Breast epithelium (tissue), 4 donors: ENCODE data around the gene HPN. TPM values are rescaled to one million over a fixed set of nuclear protein-coding genes. Genes with fewer than 3 reads are reported as not detected.

Experiments
- DNase-seq, 2 donors: peaks; one replicate each; pipeline ENCODE4 v3.0.0-alpha.2; 2019; ENCODE audit warnings: low spot score in 2 of 2
- H3K27ac ChIP-seq, 2 donors: fragments of 200-600 bp; sonication (generic) in 1 of 2; one replicate each; pipeline ENCODE4 v1.5.1; 2016 to 2019; ENCODE audit warnings: mild to moderate bottlenecking in 1 of 2
- H3K27me3 ChIP-seq, 2 donors: fragments of 200-600 bp; sonication (generic) in 1 of 2; one replicate each; pipeline versions ENCODE4 v1.5.1 to v1.6.0; 2017 to 2019; ENCODE audit warnings: control low read depth in 1 of 2, mild to moderate bottlenecking in 1 of 2
- H3K36me3 ChIP-seq: fragments of 200-600 bp; one replicate; pipeline ENCODE4 v1.5.1; 2019
- H3K4me1 ChIP-seq, 2 donors: fragments of 200-600 bp; sonication (generic); one replicate each; pipeline ENCODE4 v1.5.1; 2016 to 2019; ENCODE audit warnings: control low read depth in 1 of 2
- H3K4me3 ChIP-seq, 3 donors: fragments of 200-600 bp; sonication (generic); 1 replicate in 2 of 3; 2 replicates in 1 of 3; pipeline ENCODE4 v1.5.1; 2016 to 2019; ENCODE audit warnings: mild to moderate bottlenecking in 3 of 3, moderate library complexity in 2 of 3
- H3K9me3 ChIP-seq, 2 donors: fragments of 200-600 bp; sonication (generic) in 1 of 2; one replicate each; pipeline ENCODE4 v1.5.1; 2016 to 2019; ENCODE audit warnings: control low read depth in 1 of 2
- CTCF ChIP-seq, 3 donors: fragments of 450-650 bp; IDR thresholded peaks; one replicate each; pipeline ENCODE4 v1.5.1; 2016 to 2017; ENCODE audit warnings: antibody characterized with exemption in 3 of 3, mild to moderate bottlenecking in 3 of 3, moderate library complexity in 3 of 3
- POLR2A ChIP-seq: fragments of 450-650 bp; IDR thresholded peaks from one replicate; pipeline ENCODE4 v1.6.1; 2016; ENCODE audit warnings: antibody characterized with exemption, mild to moderate bottlenecking, moderate library complexity
- POLR2AphosphoS5 ChIP-seq, 3 donors: sonication (generic); formaldehyde crosslinking; IDR thresholded peaks; one replicate each; pipeline ENCODE4 v1.6.1; 2017; ENCODE audit warnings: antibody characterized with exemption in 3 of 3
- intact Hi-C: fragments of 100-400 bp; cut with DNase I; formaldehyde crosslinking; loops from one replicate; pipeline ENCODE4 v1.15.1; 2023; ENCODE audit warnings: low total_unique reads
- total RNA-seq, 3 donors: library from RNA; depleted of rRNA; stranded (reverse); fragments of >200 nt; gene quantifications; one replicate each; pipeline ENCODE4 v1.1.0, GENCODE V29; 2016

Gene HPN
- total RNA-seq, 3 donors from 2014 or later, result 1.8 to 18.0 (median 8.5) TPM

DNA sequence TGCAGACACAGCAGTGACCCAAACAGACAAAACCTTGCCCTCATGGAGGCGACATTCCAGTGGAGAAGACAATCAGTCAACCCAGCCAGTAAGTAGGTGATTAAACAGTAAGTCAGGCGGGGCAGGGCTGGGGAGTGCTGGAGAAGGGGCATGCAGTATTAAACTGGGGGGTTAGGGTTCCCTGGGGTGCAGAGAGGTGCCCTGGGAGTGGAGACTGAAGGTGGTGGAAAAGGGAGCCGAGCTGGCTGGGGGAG, 42.9 kb downstream of the HPN start:
- no peaks in the 10 kb centered on the region for H3K27me3 ChIP-seq
- no peaks in the 10 kb centered on the region for H3K9me3 ChIP-seq
- intact Hi-C loops, result no loop called here
- DNase-seq, result no peak
- no peak overlapping the region for H3K4me3 ChIP-seq
- H3K36me3 ChIP-seq, result no peaks in the 10 kb centered on the region
- no peaks in the 10 kb centered on the region for H3K4me1 ChIP-seq
- TF ChIP-seq CTCF (IDR thresholded peaks at IDR 0.05) (no peak), POLR2AphosphoS5 (IDR thresholded peaks at IDR 0.05) (no peak), POLR2A (no peak)
- no peak overlapping the region for H3K27ac ChIP-seq

DNA sequence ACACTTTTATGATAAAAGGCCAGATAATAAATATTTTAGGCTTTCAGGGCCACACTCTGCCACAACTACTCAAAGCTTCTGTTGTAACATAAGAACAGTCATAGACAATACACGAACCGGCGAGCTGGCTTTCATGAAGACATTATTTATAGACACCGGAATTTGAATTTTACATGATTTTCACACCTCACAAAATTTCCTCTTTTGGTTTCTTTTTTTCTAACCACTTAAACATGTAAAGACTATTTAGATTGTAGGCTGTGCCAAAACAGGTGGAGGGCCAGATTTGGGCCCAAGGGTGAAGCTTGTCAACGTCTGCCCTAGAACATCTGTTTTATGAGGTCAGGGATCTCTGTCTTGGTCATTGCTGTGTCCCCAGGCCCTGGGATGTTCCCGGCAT, 44.4 kb downstream of the HPN start:
- intact Hi-C loops, result no loop called here
- no peak for DNase-seq
- Histone ChIP-seq H3K27me3 (no peaks in the 10 kb centered on the region), H3K4me1 (no peaks in the 10 kb centered on the region), H3K27ac (no peak overlapping the region), H3K36me3 (no peaks in the 10 kb centered on the region), H3K4me3 (no peak overlapping the region), H3K9me3 (no peaks in the 10 kb centered on the region)
- TF ChIP-seq CTCF (IDR thresholded peaks at IDR 0.05) (no peak), POLR2AphosphoS5 (IDR thresholded peaks at IDR 0.05) (no peak), POLR2A (no peak)

DNA sequence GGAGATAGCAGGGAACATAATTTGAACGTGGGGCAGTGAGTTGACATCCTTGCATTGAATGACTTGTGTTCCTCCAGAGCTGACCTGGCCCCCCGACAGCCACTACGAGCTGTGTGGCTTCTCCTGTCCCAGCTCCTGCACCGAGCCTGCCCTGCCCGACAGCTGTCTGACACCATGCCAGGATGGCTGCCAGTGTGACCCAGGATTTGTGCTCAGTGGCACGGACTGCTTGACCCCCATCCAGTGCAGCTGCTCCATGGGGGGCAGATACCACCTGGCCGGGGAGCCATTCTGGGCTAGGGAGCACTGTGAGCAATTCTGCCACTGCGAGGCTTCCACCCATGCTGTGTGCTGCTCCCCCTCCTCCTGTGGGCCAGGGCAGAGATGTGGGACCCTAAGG, 44.9 kb downstream of the HPN start:
- Histone ChIP-seq H3K36me3 (no peaks in the 10 kb centered on the region), H3K9me3 (no peaks in the 10 kb centered on the region), H3K4me3 (no peak overlapping the region), H3K27me3 (no peaks in the 10 kb centered on the region), H3K27ac (no peak overlapping the region), H3K4me1 (no peaks in the 10 kb centered on the region)
- intact Hi-C loops, result no loop called here
- no peak for DNase-seq
- TF ChIP-seq POLR2AphosphoS5 (IDR thresholded peaks at IDR 0.05) (no peak), CTCF (IDR thresholded peaks at IDR 0.05) (no peak), POLR2A (no peak)

DNA sequence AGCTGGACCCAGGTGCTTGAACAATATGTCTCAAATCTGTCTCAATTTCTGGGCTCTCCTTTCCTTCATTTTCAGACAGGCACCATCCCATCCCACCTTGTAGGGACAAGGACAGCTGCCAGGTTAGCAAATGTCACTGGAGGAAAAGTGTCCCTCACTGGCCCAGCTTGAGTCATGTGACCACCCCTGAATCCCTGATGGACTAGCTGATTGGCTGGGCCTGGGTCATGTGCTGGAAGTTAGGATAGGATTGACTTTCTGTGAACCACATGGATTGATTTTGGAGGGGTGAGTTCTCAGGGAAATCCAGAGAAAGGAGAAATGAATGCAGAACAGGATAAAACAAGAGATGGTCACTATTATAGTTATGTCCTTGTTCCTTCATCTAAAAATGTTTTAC, 45.9 kb downstream of the HPN start:
- Histone ChIP-seq H3K4me1 (no peaks in the 10 kb centered on the region), H3K9me3 (no peaks in the 10 kb centered on the region), H3K4me3 (no peak overlapping the region), H3K27ac (no peak overlapping the region), H3K27me3 (no peaks in the 10 kb centered on the region), H3K36me3 (no peaks in the 10 kb centered on the region)
- TF ChIP-seq CTCF (IDR thresholded peaks at IDR 0.05) (no peak), POLR2A (no peak), POLR2AphosphoS5 (IDR thresholded peaks at IDR 0.05) (no peak)
- DNase-seq, result no peak
- intact Hi-C loops, result no loop called here

DNA sequence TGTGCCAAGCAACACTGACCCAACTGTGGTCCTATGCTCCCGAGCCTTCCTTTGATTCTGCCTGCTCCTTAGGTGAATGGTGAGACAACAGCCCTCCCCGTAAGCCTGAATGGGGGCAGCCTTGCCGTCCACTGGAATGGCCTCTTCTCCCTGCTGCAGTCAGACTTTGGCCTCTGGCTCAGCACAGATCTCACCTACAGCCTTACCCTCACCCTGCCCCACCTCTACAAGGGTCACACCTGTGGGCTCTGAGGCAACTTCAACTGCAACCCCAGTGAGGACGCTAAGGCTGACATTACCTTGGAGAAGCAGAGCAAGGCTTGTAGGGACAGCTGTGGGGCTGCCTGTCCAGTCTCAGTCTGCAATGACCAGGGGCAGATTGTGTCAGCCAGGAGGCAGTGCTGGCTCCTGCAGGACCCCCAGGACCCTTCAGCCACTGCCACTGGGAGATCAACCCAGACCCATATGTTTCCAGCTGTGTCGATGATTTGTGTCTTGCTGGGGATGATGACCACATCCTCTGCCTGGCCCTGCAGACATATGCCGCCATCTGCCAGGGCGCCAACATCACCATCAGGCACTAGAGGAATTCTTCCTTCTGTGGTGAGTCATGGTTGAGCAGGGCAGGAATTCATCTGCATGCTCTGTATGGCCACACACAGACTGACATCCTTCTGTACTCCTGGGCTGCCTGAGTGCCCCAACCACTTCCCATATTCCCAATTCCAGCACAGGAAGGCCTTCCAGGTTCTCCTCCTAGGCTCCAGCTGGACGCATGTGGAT, 46.8 kb downstream of the HPN start:
- Histone ChIP-seq H3K9me3 (no peaks in the 10 kb centered on the region), H3K27ac (no peak overlapping the region), H3K4me1 (no peaks in the 10 kb centered on the region), H3K4me3 (no peak overlapping the region), H3K27me3 (no peaks in the 10 kb centered on the region), H3K36me3 (no peaks in the 10 kb centered on the region)
- TF ChIP-seq POLR2AphosphoS5 (IDR thresholded peaks at IDR 0.05) (no peak), CTCF (IDR thresholded peaks at IDR 0.05) (no peak), POLR2A (no peak)
- intact Hi-C loops, result no loop called here
- no peak for DNase-seq
